Glutamatergic neuron (in vitro differentiated cells): ENCODE measurements around the gene UBE2B. TPM values are rescaled to one million over a fixed set of nuclear protein-coding genes. Genes with fewer than 3 reads are reported as not detected.
"Not testable (repeated sequence)": the region's sequence is repeated elsewhere in the genome, so short reads cannot be mapped to it uniquely, and the experiment has no call there.

Source experiments
- DNase-seq: peaks from one replicate; pipeline ENCODE4 v3.0.0; 2022
- H3K27ac Mint-ChIP-seq: one replicate; pipeline ENCODE4 v1.8.0; 2020; ENCODE audit warnings: mild to moderate bottlenecking, mixed read lengths, inconsistent platforms; ENCODE audit not compliant: unreplicated experiment
- H3K27me3 Mint-ChIP-seq: one replicate; pipeline ENCODE4 v1.8.0; 2020; ENCODE audit warnings: mild to moderate bottlenecking, moderate library complexity, mixed read lengths, inconsistent platforms; ENCODE audit not compliant: unreplicated experiment
- H3K36me3 Mint-ChIP-seq: one replicate; pipeline ENCODE4 v1.8.0; 2020; ENCODE audit warnings: mild to moderate bottlenecking, mixed read lengths, inconsistent platforms; ENCODE audit not compliant: unreplicated experiment
- H3K4me1 Mint-ChIP-seq: one replicate; pipeline ENCODE4 v1.8.0; 2020; ENCODE audit warnings: mild to moderate bottlenecking, low read depth, mixed read lengths, inconsistent platforms; ENCODE audit not compliant: unreplicated experiment
- H3K4me3 Mint-ChIP-seq: one replicate; pipeline ENCODE4 v1.8.0; 2020; ENCODE audit warnings: mild to moderate bottlenecking, mixed read lengths, inconsistent platforms; ENCODE audit not compliant: unreplicated experiment
- H3K9me3 Mint-ChIP-seq: one replicate; pipeline ENCODE4 v1.8.0; 2020; ENCODE audit warnings: mild to moderate bottlenecking, moderate library complexity, mixed read lengths, inconsistent platforms; ENCODE audit not compliant: unreplicated experiment
- total RNA-seq: library from RNA; stranded (reverse); fragmentation: NEBNext Ultra II Directional; extraction: Animal tissue kit (Norgen Biotek cat#: 25700); gene quantifications from one replicate; pipeline ENCODE4 v1.2.1, GENCODE V29; 2021; ENCODE audit not compliant: unreplicated experiment
- TF ChIP-seq, protein P1 (sequence below): fragments of 200-600 bp; sonication (generic); IDR thresholded peaks from one replicate; pipeline ENCODE4 v1.5.0; 2021; ENCODE audit not compliant: partially characterized antibody, unreplicated experiment

The UBE2B gene
- total RNA-seq, 1 donor from 2014 or later, result 67.3 TPM

- H3K4me3 Mint-ChIP-seq, result no peak overlapping the region
- TF ChIP-seq, protein P1, sequence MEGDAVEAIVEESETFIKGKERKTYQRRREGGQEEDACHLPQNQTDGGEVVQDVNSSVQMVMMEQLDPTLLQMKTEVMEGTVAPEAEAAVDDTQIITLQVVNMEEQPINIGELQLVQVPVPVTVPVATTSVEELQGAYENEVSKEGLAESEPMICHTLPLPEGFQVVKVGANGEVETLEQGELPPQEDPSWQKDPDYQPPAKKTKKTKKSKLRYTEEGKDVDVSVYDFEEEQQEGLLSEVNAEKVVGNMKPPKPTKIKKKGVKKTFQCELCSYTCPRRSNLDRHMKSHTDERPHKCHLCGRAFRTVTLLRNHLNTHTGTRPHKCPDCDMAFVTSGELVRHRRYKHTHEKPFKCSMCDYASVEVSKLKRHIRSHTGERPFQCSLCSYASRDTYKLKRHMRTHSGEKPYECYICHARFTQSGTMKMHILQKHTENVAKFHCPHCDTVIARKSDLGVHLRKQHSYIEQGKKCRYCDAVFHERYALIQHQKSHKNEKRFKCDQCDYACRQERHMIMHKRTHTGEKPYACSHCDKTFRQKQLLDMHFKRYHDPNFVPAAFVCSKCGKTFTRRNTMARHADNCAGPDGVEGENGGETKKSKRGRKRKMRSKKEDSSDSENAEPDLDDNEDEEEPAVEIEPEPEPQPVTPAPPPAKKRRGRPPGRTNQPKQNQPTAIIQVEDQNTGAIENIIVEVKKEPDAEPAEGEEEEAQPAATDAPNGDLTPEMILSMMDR, result no peak
- H3K27ac Mint-ChIP-seq, result no peak overlapping the region
- H3K27me3 Mint-ChIP-seq, result no peaks in the 10 kb centered on the region
- H3K36me3 Mint-ChIP-seq, result no peaks in the 10 kb centered on the region
- H3K4me1 Mint-ChIP-seq, result no peaks in the 10 kb centered on the region
- no peak for DNase-seq
- H3K9me3 Mint-ChIP-seq, result no peaks in the 10 kb centered on the region
Observed at GRCh38 chr5:134420343-134420742, 49.0 kb downstream of the UBE2B start.

GRCh38 chr5:134421038-134421437, 49.7 kb downstream of the UBE2B start:
- H3K9me3 Mint-ChIP-seq, H3K27ac Mint-ChIP-seq, H3K4me1 Mint-ChIP-seq, H3K4me3 Mint-ChIP-seq, H3K36me3 Mint-ChIP-seq, H3K27me3 Mint-ChIP-seq, DNase-seq: not testable (repeated sequence)

- Mint-ChIP-seq H3K9me3 (no peaks in the 10 kb centered on the region), H3K4me1 (peaks cover 1% of the 10 kb centered on the region), H3K27ac (no peak overlapping the region), H3K36me3 (no peaks in the 10 kb centered on the region), H3K27me3 (no peaks in the 10 kb centered on the region), H3K4me3 (no peak overlapping the region)
- DNase-seq, result no peak
- TF ChIP-seq, protein P1, result no peak
Observed at GRCh38 chr5:134422791-134423365, 51.5 kb downstream of the UBE2B start.

DNA sequence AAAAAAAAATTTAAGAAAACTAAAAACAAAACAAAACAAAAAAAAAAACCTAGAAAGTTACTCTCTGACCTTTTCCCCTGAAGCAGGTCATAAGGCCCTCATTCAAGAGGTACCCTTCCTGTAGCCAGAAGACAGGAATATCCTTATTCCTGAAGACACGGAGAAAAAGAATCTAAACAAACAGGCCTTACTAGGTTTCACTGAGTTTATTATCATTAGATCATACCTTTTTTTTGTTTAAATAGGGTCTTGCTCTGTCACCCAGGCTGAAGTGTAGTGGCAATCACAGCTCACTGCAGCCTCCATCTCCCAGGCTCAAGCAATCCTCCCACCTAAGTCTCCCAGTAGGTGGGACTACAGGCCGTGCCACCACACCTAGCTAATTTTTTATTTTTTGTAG, 52.0 kb downstream of the UBE2B start:
- Mint-ChIP-seq H3K36me3 (no peaks in the 10 kb centered on the region), H3K4me3 (no peak overlapping the region), H3K9me3 (no peaks in the 10 kb centered on the region), H3K27me3 (no peaks in the 10 kb centered on the region), H3K4me1 (peaks cover 3% of the 10 kb centered on the region), H3K27ac (no peak overlapping the region)
- no peak for DNase-seq
- TF ChIP-seq, protein P1, result no peak

- Mint-ChIP-seq H3K4me1 (peaks cover 11% of the 10 kb centered on the region), H3K27me3 (no peaks in the 10 kb centered on the region), H3K27ac (no peak overlapping the region), H3K4me3 (no peak overlapping the region), H3K9me3 (no peaks in the 10 kb centered on the region), H3K36me3 (no peaks in the 10 kb centered on the region)
- TF ChIP-seq, protein P1, result no peak
- no peak for DNase-seq
Observed at GRCh38 chr5:134426361-134426760, 55.0 kb downstream of the UBE2B start.
